ENCODE measurements around the gene KRTAP5-7.
"Not testable (repeated sequence)": the region's sequence is repeated elsewhere in the genome, so short reads cannot be mapped to it uniquely, and the experiment has no call there.

The KRTAP5-7 gene

DNA sequence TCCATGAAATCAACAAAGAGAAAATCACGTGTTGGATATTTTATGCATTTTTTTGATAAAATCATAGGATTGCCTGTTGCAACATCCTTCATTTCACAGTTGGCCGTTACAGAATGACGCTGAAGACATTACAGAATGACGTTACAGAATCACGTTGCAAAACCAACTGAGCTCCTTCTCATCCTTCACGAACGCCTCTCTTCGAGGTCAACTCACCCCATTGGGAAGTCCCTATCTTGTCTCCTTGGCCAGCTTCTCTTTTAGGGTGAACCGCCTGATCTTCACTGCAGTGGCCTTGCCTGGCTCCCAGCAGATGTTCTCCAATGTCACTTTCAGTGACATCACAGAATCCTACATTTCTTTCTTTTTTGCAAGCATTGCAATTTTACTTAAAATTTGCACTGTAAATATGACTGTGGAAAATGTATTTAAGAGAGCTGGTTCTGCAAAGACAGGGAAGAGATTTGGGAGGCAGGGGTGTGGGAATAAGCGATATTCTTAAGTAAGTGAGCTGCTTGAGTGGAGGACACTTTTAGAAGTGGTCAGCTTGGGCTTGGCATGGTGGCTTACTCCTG, 5.1 kb downstream of the KRTAP5-7 start:
- no peak for DNase-seq (ENCODE audit: low read depth in 2 of 3, low spot score in 2 of 3)

DNA sequence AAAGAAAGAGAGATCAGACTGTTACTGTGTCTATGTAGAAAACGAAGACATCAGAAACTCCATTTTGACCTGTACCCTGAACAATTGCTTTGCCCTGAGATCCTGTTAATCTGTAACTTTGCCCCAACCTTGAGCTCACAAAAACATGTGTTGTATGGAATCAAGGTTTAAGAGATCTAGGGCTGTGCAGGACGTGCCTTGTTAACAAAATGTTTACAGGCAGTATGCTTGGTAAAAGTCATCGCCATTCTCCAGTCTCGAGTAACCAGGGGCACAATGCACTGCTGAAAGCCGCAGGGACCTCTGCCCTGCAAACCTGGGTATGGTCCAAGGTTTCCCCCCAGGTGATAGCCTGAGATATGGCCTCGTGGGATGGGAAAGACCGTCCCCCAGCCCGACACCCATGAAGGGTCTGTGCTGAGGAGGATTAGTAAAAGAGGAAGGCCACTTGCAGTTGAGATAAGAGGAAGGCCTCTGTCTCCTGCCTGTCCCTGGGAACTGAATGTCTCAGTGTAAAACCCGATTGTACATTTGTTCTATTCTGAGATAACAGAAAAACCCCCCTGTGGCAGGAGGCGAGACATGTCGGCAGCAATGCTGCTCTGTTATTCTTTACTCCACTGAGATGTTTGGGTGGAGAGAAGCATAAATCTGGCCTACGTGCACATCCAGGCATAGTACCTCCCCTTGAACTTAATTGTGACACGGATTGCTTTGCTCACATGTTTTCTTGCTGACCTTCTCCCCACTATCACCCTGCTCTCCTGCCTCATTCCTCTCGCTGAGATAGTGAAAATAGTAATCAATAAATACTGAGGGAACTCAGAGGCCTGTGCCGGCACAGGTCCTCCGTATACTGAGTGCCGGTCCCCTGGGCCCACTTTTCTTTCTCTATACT, 7.9 kb downstream of the KRTAP5-7 start:
- not testable (repeated sequence) for DNase-seq (ENCODE audit: low read depth in 2 of 3, low spot score in 2 of 3)

DNA sequence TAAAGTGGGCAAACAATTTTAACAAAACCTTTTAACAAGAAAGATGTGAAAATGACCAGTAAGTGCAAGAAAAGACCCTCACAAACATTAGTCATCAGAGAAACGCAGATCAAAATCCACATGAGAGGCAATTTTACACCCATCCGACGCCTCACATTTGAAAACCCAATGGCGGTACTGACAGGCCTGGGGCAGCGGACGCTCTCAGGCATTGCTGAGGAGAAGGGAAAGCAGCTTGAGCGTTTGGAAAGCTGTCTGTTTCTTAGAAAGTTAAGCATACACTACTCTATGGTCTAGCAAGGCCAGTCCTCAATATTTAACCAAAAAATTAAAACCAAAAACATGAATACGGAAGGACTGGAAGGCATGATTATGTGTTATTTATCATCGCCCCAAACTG, 8.8 kb downstream of the KRTAP5-7 start:
- no peak for DNase-seq (ENCODE audit: low read depth in 2 of 3, low spot score in 2 of 3)

DNA sequence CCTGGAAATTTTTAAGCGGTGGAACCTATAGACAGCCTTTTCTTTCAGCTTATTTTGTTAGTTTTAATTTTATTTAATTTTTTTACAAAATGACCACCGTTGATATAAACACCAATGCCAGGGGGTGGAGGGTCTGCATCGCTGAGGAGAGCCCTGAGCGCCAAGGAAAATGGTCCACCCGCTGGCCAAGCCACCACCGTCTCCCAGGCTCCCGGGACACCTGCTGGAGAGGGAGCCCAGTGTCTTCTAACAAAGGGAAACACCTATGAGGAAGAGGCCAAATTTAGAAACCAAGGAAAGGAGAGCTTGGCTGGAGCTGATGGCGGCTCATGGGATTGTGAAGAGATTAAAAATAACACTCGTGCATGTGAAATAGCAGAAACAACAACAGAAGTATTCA, 10.5 kb downstream of the KRTAP5-7 start:
- no peak for DNase-seq (ENCODE audit: low read depth in 2 of 3, low spot score in 2 of 3)

DNA sequence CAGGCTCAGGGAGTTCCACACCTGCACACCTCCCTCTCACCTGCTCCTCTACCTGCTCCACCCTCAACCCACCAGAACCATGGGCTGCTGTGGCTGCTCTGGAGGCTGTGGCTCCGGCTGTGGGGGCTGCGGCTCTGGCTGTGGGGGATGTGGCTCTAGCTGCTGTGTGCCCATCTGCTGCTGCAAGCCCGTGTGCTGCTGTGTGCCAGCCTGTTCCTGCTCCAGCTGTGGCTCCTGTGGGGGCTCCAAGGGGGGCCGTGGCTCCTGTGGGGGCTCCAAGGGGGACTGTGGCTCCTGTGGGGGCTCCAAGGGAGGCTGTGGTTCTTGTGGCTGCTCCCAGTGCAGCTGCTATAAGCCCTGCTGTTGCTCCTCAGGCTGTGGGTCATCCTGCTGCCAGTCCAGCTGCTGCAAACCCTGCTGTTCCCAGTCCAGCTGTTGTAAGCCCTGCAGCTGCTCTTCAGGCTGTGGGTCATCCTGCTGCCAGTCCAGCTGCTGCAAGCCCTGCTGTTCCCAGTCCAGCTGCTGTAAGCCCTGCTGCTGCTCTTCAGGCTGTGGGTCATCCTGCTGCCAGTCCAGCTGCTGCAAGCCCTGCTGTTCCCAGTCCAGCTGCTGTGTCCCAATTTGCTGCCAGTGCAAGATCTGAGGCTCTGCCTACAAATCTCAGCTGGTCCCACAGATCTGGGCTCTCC, 11.1 kb downstream of the KRTAP5-7 start, which contains the start of gene KRTAP5-8:
KRTAP5-8 (plus strand) TSS at position 49 of the 689 bp plus-strand sequence; CDS start at position 80, 31 bp downstream.
- DNase-seq (ENCODE audit: low read depth in 2 of 3, low spot score in 2 of 3), result not testable (repeated sequence)

DNA sequence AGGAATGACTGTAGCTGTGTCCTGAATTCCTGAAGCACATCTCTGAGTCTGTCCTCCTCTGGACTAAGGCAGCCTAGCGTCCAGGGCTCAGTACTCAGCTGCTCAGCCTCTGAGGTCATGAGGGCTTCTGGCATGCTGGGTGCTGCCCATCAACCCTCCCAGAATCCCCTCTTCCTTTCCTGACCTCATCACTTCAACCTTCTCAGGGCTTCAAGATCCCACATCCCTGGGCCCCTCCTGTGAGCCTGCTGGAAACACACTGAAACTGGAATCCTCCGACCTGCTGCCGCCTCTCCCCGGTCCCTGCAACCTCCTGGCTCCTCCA, 11.6 kb downstream of the KRTAP5-7 start:
- DNase-seq (ENCODE audit: low read depth in 2 of 3, low spot score in 2 of 3), result no peak

DNA sequence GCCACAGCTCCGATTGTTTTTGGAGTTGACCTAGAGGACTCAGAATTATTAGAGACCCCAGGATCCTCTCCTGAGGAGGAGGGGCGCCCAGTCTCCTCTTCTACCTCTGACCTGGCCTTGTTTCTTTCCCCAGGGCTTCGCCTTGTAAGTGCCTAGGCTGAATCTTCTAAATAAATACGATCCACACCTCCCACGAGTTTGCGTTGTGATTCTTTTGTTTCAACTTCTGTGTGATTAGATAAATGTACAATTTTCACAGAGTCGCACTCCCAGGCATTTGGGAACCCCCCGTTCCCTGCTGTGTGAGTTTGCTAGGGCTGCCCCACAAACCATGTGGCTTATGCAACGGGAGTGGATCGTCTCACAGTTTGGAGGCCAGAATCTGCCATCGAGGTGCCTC, 11.9 kb downstream of the KRTAP5-7 start:
- DNase-seq (ENCODE audit: low read depth in 2 of 3, low spot score in 2 of 3), result no peak

DNA sequence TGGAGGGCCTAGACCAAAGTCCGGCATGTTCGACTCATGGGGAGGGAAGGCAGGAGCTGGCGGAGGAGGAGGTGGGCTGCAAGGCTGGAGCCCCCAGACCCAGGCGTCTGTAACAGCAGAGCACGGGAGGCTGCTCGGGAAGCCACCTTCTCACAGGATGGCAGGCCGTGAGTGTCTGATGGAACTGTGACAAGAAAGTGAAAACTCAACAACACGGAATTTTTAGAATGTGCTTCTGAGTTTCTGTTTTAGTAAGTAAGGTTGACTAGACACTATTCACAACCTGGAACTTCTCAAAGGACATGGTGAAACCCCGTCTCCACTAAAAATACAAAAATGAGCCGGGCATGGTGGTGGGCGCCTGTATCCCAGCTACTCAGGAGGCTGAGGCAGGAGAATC, 12.9 kb downstream of the KRTAP5-7 start:
- DNase-seq (ENCODE audit: low read depth in 2 of 3, low spot score in 2 of 3), result not testable (repeated sequence)

DNA sequence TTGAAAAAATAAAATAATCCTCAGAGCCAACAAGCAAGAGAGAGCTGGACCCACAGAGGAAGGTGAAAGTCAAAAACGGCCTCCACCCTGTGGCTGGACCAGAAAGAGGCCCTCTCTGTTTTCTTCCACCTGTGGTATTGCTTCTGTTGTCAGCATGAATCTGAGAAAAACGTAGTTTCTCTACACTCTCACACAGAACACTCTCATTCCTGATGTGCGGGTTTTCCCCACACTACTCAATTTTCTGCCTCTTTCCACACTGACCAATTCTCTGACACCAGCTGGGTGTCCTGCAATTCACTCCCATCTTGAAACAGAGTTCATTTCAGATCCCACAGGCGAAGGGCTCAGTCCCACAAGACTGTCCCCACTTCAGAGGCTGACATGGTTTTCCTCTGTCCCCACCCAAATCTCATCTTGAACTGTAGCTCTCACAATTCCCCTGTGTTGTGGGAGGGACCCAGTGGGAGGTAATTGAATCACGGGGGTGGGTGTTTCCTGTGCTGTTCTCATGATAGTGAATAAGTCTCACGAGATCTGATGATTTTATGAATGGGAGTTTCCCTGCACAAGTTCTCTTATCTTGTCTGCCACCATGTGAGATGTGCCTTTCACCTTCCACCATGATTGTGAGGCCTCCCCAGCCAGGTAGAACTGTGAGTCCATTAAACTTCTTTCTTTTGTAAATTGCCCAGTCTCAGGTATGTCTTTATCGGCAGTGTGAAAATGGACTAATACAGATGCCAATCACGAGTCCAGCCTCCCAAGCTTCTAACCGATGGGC, 13.6 kb downstream of the KRTAP5-7 start:
- not testable (repeated sequence) for DNase-seq (ENCODE audit: low read depth in 2 of 3, low spot score in 2 of 3)

DNA sequence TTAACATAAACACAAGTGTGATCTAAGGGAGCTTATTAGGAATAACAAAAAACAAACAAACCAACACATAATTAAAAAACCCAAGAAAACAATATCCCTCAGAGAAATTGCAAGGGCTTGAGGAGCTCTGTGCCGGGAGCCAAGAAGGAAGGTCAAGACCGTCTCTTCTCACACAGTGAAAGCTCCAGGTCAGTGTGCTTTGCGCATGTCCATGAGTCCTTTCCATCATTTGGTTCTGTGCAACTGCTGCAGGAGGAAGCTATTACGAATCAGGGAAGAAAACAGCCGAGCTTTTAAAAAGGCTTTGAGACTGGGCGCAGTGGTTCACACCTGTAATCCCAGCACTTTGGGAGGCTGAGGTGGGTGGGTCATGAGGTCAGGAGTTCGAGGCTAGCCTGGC, 15.3 kb downstream of the KRTAP5-7 start:
- DNase-seq (ENCODE audit: low read depth in 2 of 3, low spot score in 2 of 3), result no peak

DNA sequence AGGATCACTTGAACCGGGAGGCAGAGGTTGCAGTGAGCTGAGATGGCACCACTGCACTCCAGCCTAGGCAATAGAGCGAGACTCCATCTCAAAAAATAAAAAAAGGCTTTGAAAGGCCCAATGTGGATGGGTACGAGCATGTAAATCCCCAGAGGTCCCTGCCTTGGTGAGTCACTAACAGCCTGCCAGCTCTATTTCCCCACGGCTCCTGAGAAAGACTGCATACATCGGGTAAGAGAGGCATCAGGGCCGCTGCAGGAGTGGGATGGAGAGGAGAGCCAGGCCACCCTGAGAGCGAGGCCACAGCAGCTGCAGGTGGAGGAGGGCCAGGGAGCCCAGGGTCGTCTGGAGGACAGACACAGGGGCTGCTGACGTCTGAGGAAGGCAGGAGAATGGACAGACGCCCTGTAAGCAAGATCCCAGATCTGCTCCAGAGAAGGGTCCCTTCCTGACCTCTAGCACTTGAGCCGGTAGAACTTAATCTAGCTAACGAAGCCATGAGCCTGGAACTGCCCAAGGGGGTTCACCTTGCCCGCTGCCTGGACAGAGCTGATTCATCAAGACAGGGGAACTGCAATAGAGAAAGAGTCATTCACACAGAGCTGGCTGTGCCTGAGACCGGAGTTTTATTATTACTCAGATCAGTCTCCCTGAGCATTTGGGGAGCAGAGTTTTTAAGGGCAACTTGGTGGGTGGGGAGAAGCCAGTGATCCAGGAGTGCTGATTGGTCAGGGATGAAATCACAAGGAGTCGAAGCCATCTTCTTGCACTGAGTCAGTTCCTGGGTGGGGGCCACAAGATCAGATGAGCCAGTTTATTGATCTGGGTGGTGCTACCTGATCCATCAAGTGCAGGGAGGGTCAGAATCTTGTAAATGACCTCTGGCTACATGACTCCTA, 16.1 kb downstream of the KRTAP5-7 start:
- DNase-seq (ENCODE audit: low read depth in 2 of 3, low spot score in 2 of 3), result no peak

DNA sequence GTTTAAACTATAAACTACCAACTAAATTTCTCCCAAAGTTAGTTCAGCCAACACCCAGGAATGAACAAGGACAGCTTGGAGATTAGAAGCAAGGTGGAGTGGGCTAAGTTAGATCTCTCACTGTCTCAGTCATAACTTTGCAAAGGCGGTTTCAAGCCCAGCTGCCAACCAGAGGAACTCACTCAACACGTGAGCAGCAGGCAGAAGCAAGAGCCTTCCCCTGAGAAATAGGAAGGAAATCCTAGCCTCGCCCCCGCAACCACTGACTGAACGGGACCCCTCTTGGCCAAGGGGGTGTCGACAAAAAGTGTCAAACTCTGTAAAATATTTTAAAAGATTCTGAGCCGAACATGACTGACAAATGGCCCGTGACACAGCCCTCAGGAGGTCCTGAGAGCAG, 16.8 kb downstream of the KRTAP5-7 start:
- DNase-seq (ENCODE audit: low read depth in 2 of 3, low spot score in 2 of 3), result no peak

DNA sequence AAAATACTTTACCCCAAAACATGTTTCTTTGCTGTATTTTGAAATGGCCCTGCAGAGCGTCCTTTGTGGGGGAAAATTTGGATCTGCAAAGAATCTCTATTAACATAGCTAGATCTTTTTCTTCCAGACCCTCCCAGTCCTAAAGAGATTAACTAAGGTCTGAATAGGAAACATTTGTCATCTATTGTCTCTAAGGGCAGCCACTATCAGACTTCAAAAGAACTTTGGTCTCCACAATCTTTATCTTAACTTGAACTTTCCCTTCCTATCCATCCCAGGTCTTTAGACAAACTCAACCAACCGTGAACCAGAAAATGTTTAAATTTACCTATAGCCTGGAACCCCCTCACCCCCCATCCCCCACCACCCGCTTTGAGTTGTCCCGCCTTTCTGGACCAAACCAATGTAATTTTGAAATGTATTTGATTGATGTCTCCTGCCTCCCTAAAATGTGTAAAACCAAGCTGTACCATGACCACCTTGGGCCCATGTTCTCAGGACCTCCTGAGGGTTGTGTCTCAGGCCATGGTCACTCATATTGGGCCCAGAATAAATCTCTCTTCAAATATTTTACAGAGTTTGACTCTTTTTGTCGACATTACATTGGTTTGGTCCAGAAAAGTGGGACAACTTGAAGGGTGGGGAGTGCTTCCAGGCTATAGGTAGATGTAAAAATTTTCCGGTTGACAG, 17.6 kb downstream of the KRTAP5-7 start:
- DNase-seq (ENCODE audit: low read depth in 2 of 3, low spot score in 2 of 3), result no peak

DNA sequence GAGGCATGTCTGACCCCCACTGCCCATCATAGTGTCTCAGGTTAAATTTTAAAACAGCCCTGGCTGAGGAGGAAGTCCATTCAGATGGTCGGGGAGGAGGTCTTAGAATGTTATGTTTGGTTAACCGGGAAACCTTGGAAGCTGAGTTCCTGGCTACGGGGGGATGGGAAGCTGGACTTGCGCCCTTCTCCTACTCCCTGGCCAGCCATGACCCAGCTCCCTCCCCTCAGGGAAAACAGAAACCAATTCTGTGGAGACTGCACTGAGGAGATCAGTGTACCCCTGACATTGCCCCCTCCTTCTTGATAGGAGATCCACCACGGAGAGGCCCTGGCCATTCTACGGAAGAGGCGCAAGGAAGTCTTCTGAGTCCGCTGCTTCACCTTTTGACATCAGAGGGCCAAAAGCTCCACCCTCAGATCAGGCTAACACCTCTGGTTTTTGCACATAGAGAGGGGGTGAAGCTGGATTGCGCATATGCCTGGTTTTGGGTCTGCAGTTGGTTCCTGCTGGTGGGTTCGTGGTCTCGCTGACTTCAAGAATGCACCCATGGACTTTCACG, 18.4 kb downstream of the KRTAP5-7 start:
- DNase-seq (ENCODE audit: low read depth in 2 of 3, low spot score in 2 of 3), result no peak

DNA sequence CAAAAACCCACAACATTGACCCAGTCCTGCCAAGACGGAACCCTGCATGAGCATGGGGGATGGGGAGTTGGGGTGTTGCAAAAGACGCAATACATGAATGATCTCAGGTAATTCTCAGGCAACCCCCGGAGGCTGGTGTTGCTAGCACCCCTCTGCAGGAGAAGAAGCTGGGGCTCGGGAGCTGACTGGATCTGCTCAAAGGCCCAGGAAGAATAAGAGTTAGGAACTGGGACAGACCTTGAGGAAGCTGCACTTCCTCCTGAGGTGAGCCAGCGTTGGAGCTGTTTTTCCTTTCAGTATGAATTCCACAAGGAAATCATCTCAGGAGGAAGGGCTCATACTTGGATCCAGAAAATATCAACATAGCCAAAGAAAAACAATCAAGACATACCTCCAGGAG, 21.1 kb downstream of the KRTAP5-7 start, which contains the start of gene KRTAP5-9:
KRTAP5-9 (plus strand) TSS at position 301 of the 400 bp plus-strand sequence. CDS start 238 bp downstream, outside the sequence.
- DNase-seq (ENCODE audit: low read depth in 2 of 3, low spot score in 2 of 3), result no peak

DNA sequence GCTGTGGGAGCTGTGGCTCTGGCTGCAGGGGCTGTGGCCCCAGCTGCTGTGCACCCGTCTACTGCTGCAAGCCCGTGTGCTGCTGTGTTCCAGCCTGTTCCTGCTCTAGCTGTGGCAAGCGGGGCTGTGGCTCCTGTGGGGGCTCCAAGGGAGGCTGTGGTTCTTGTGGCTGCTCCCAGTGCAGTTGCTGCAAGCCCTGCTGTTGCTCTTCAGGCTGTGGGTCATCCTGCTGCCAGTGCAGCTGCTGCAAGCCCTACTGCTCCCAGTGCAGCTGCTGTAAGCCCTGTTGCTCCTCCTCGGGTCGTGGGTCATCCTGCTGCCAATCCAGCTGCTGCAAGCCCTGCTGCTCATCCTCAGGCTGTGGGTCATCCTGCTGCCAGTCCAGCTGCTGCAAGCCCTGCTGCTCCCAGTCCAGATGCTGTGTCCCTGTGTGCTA, 21.7 kb downstream of the KRTAP5-7 start:
- DNase-seq (ENCODE audit: low read depth in 2 of 3, low spot score in 2 of 3), result no peak

DNA sequence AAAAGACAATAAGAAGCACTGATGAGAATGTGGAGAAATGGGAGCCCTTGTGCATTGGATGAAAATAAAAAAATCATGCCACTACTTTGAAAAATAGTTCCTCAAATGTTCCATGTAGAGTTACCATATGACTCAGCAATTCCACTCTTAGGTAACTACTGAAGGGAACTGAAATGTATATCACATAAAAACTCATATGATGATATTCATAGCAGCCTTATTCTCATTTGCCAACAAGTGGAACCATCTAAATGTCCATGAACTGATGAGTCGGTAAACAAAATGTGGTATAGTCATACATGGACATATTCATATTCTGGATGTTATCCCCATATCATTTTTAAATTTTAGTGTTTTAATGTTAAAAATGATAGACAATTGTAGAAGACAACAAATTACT, 24.6 kb downstream of the KRTAP5-7 start:
- DNase-seq (ENCODE audit: low read depth in 2 of 3, low spot score in 2 of 3), result no peak

DNA sequence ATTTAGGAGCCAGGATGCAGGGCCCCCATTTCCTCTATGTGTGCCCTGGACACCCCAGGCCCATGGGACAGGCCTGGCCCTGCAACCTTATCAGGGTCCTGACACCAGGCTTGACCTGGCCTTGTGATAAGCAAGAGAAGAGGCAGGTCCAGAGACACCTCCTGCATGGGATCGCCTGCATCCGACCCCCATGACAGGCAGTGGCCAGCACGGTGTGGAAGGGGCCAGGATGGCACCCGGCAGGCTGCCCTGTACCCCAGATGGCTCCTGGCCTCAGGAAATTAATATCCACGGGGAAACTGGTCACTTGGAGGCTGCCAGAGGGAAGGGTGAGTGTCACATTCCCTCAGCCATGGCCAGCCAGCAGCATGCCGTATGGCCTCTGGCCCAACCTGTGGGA, 27.9 kb downstream of the KRTAP5-7 start:
- DNase-seq (ENCODE audit: low read depth in 2 of 3, low spot score in 2 of 3), result no peak

DNA sequence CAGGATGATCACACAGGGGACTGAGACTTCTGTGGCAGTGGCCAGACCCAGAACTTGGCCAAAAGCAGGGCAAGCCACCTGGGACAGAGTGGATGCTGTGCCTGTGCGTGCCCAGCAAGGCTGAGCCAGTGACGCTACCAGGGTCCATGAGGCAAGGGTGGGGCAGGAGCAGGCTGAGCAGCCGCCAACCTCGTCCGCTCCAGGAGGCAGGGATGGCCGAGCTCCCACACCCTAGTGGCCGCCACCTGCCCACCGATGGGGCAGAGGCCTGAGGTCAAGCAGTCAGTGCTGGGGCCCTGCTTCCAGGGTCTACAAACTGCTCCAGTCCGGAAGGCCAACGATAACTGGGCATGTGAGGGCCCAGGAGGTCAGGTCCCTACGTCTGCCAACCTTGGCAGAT, 28.4 kb downstream of the KRTAP5-7 start:
- no peak for DNase-seq (ENCODE audit: low read depth in 2 of 3, low spot score in 2 of 3)

All from activated CD8-positive, alpha-beta memory T cell treated with anti-CD3 and anti-CD28 coated beads for 48 hours (primary cell).